GM18868 (cell line): ENCODE results near the gene ERBB3.

Experiments
- ATAC-seq: cut with Tn5 transposase; IDR thresholded peaks from one replicate; pipeline ENCODE4 v1.9.1; 2021; ENCODE audit warnings: mild to moderate bottlenecking, moderate library complexity; ENCODE audit not compliant: unreplicated experiment

ERBB3 gene

GRCh38 chr12:56129942-56130495, 50.1 kb downstream of the ERBB3 start:
- no peak for ATAC-seq

- no peak for ATAC-seq
Measured at GRCh38 chr12:56130876-56131275, 50.9 kb downstream of the ERBB3 start.

GRCh38 chr12:56134897-56135296, 54.9 kb downstream of the ERBB3 start:
- ATAC-seq, result no peak

- ATAC-seq, result no peak
Measured at GRCh38 chr12:56137853-56138571, 58.0 kb downstream of the ERBB3 start.

GRCh38 chr12:56141946-56142784, 62.2 kb downstream of the ERBB3 start:
- no peak for ATAC-seq

- ATAC-seq, result no peak
Measured at GRCh38 chr12:56143217-56143616, 63.3 kb downstream of the ERBB3 start.

- no peak for ATAC-seq
Measured at GRCh38 chr12:56143870-56144269, 63.9 kb downstream of the ERBB3 start.

GRCh38 chr12:56145217-56145616, 65.3 kb downstream of the ERBB3 start:
- no peak for ATAC-seq

GRCh38 chr12:56146492-56147460, 66.8 kb downstream of the ERBB3 start:
- no peak for ATAC-seq

GRCh38 chr12:56150563-56150962, 70.6 kb downstream of the ERBB3 start:
- ATAC-seq, result no peak

GRCh38 chr12:56151672-56152131, 71.7 kb downstream of the ERBB3 start:
- ATAC-seq, result peak; percentile 65

GRCh38 chr12:56152132-56152755, 72.3 kb downstream of the ERBB3 start, which contains the start of gene MYL6B:
TSS of gene MYL6B (plus strand) at chr12:56152587. CDS start at chr12:56153919, 1,332 bp downstream.
- ATAC-seq, result peak; percentile 86
